ENCODE measurements around the gene TSHR.
"Not testable (repeated sequence)": the region's sequence is repeated elsewhere in the genome, so short reads cannot be mapped to it uniquely, and the experiment has no call there.

Gene TSHR

DNA sequence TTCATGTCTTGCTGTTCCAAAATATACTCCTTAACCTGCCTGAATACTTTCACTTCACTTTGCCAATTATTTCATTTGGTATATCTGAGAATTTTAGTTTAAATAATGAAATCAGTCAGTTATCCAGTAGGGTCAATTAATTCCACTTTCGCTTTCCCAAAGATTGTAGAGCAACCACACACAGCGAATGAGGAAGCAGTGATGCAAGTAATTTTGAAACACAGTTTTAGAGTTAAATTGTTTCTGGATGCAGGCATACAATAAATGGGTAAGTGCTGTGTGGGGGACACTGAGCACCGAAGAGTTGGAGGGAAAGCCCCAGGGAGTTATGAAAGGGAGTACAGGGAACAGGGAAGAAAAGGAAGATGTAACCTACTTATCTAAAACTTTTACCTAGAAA, 62.8 kb downstream of the TSHR start:
- no peaks in the 10 kb centered on the region for H3K27me3 ChIP-seq (ENCODE audit: control insufficient read depth, insufficient read depth, low read length)
- H3K36me3 ChIP-seq (ENCODE audit: control insufficient read depth, insufficient read depth, low read length) = no peaks in the 10 kb centered on the region
- no peak overlapping the region for H3K4me3 ChIP-seq (ENCODE audit: low read length)
- no peak overlapping the region for H3K27ac ChIP-seq (ENCODE audit: low read depth, low read length)
- no peaks in the 10 kb centered on the region for H3K4me1 ChIP-seq (ENCODE audit: control insufficient read depth, insufficient read depth, low read length)
- no peak overlapping the region for H3K9ac ChIP-seq (ENCODE audit: low read length)

DNA sequence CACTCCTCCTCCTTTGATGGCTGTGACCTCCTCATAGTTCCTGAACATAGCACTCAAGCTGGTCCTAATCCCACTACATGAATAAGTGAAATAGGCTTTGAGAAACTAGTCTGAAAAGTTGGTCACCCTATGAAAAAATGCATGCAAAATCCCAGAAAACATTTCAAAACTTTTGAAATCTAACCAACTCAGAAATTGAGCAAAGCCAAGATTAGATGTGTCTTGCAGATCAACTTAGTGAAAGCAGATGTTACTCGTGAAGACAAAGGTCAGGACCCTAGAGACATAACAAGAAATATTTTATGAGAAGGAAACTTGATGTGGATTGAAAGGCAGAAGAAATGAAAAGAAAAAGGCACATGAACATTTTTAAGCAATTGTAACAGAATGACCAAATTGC, 63.3 kb downstream of the TSHR start:
- Histone ChIP-seq H3K27ac (ENCODE audit: low read depth, low read length) (no peak overlapping the region), H3K4me1 (ENCODE audit: control insufficient read depth, insufficient read depth, low read length) (no peaks in the 10 kb centered on the region), H3K36me3 (ENCODE audit: control insufficient read depth, insufficient read depth, low read length) (no peaks in the 10 kb centered on the region), H3K27me3 (ENCODE audit: control insufficient read depth, insufficient read depth, low read length) (no peaks in the 10 kb centered on the region), H3K9ac (ENCODE audit: low read length) (no peak overlapping the region), H3K4me3 (ENCODE audit: low read length) (no peak overlapping the region)

DNA sequence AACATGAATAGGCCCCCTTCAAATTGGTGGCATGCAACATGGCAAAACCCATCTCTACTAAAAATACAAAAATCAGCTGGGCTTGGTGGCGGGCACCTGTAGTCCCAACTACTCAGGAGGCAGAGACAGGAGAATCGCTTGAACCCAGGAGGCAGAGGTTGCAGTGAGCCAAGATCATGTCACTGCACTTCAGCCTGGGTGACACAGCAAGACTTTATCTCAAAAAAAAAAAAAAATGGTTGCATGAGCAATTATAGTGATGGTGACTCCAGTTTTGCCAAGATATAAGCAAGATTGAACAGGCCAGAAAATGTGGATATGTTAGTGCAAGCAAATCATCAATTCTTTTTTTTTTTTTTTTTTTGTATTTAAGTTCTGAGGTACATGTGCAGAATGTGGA, 63.7 kb downstream of the TSHR start:
- H3K4me1 ChIP-seq (ENCODE audit: control insufficient read depth, insufficient read depth, low read length); H3K9ac ChIP-seq (ENCODE audit: low read length); H3K4me3 ChIP-seq (ENCODE audit: low read length); H3K36me3 ChIP-seq (ENCODE audit: control insufficient read depth, insufficient read depth, low read length); H3K27ac ChIP-seq (ENCODE audit: low read depth, low read length); H3K27me3 ChIP-seq (ENCODE audit: control insufficient read depth, insufficient read depth, low read length): not testable (repeated sequence)

DNA sequence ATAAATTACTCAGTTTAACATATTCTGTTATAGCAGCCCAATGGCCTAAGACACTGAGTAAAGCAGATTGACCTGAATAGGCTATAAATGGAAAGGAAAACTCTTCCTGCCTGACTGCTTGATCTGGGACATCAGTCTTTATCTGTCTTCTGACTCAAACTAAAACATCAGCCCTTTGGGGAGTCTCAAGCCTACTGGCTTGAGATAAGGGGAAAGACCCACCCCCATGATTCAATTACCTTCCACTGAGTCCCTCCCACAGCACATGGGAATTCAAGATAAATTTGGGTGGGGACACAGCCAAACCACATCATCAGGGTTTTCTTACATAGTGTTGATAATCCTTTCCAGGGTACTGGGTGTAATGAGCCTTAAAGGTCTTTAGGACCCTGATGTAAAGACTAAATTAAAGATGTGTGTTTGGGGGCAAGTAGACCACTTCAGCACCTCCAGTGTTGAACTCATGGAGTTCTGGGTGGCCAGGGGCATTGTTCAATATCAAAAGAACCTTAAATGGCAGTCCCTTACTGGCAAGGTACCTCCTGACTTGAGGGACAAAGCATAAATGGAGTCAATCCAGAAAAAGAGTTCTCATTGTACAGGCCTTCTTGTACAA, 67.8 kb downstream of the TSHR start:
- Histone ChIP-seq H3K27me3 (ENCODE audit: control insufficient read depth, insufficient read depth, low read length) (no peaks in the 10 kb centered on the region), H3K4me3 (ENCODE audit: low read length) (no peak overlapping the region), H3K36me3 (ENCODE audit: control insufficient read depth, insufficient read depth, low read length) (no peaks in the 10 kb centered on the region), H3K4me1 (ENCODE audit: control insufficient read depth, insufficient read depth, low read length) (no peaks in the 10 kb centered on the region), H3K9ac (ENCODE audit: low read length) (no peak overlapping the region), H3K27ac (ENCODE audit: low read depth, low read length) (no peak overlapping the region)

DNA sequence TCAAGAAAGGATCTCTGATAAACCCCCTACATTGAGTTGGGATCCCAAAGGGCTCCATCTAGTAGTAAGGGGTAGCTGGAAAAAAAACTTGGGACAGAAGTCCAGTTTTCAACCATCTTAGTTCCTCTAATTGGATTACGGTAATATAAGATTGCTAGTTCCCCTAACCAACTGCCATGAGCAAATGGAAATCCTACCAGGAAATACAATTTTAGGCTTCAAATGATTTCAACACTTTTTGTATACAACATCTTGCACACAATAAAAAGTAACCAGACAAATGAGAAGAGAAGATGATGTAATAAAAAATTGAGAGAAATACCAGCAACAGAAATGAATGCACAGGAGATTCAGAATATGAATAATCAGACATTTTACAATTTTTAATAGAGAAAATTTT, 73.0 kb downstream of the TSHR start:
- H3K27me3 ChIP-seq (ENCODE audit: control insufficient read depth, insufficient read depth, low read length) = no peaks in the 10 kb centered on the region
- H3K9ac ChIP-seq (ENCODE audit: low read length) = no peak overlapping the region
- H3K36me3 ChIP-seq (ENCODE audit: control insufficient read depth, insufficient read depth, low read length) = no peaks in the 10 kb centered on the region
- no peak overlapping the region for H3K4me3 ChIP-seq (ENCODE audit: low read length)
- H3K27ac ChIP-seq (ENCODE audit: low read depth, low read length) = no peak overlapping the region
- no peaks in the 10 kb centered on the region for H3K4me1 ChIP-seq (ENCODE audit: control insufficient read depth, insufficient read depth, low read length)

DNA sequence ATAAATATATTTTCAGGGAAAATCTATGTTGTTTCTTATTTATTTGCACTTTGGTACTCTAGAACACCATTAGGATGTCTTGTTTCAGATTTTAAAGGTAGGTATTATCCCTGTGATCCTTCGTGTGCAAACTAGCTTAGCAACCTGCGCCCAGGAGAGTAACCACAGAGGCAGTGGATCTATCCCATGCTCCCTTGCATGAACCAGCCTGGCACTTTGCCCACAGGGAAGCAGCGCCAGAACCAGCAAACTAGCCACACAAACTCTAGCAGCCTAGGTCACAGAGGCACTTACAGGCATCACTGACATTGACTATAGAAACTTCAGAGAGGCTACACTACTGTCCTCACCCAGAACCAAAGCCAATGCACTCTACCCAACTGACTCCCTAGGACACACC, 76.1 kb downstream of the TSHR start:
- H3K4me1 ChIP-seq (ENCODE audit: control insufficient read depth, insufficient read depth, low read length) = no peaks in the 10 kb centered on the region
- no peaks in the 10 kb centered on the region for H3K36me3 ChIP-seq (ENCODE audit: control insufficient read depth, insufficient read depth, low read length)
- H3K27me3 ChIP-seq (ENCODE audit: control insufficient read depth, insufficient read depth, low read length) = no peaks in the 10 kb centered on the region
- no peak overlapping the region for H3K4me3 ChIP-seq (ENCODE audit: low read length)
- no peak overlapping the region for H3K27ac ChIP-seq (ENCODE audit: low read depth, low read length)
- H3K9ac ChIP-seq (ENCODE audit: low read length) = no peak overlapping the region

DNA sequence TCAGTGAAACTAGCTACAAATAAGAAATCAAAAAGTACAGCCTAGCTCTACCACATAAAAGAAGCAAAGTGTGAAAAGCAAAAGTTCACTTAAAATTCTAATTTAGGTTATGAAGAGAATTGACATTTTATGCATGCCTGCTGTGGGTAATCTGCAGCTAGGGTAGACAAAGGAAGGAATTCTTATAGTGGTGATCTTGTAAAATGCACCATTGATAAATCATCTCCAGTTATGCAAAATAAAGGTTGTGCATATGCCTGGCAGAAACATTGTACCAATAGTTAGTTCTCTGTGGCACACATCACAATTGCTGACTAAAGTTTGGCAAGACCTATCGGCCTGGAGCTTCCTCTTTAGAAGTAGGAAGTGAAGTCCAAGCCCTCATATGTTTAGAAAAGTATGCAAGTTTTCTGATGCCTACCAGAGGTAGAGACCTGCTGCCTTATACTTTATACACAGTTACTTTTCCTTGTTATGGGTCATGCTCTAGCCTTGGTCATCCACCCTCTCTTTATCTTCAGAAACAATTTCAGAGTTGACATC, 78.3 kb downstream of the TSHR start:
- no peaks in the 10 kb centered on the region for H3K36me3 ChIP-seq (ENCODE audit: control insufficient read depth, insufficient read depth, low read length)
- no peaks in the 10 kb centered on the region for H3K27me3 ChIP-seq (ENCODE audit: control insufficient read depth, insufficient read depth, low read length)
- no peak overlapping the region for H3K9ac ChIP-seq (ENCODE audit: low read length)
- H3K4me3 ChIP-seq (ENCODE audit: low read length) = no peak overlapping the region
- H3K27ac ChIP-seq (ENCODE audit: low read depth, low read length) = no peak overlapping the region
- H3K4me1 ChIP-seq (ENCODE audit: control insufficient read depth, insufficient read depth, low read length) = no peaks in the 10 kb centered on the region

DNA sequence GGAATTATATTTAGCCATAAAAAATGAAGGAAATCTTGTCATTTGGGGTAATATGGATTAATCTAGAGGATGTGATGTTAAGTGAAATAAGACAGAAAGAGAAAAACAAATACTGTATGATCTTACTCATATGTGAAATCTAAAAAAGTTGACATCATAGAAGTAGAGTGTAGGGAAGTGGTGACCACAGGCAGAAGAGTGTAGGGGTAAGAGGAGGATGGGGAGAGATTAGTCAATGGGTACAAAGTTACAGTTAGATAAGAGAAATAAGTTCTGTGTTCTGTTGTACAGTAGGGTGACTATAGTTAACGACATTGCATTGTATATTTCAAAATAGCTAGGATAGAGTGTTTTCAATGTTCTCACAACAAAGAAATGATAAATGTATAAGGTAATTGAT, 87.0 kb downstream of the TSHR start:
- H3K36me3 ChIP-seq (ENCODE audit: control insufficient read depth, insufficient read depth, low read length) = no peaks in the 10 kb centered on the region
- H3K4me1 ChIP-seq (ENCODE audit: control insufficient read depth, insufficient read depth, low read length) = no peaks in the 10 kb centered on the region
- no peak overlapping the region for H3K27ac ChIP-seq (ENCODE audit: low read depth, low read length)
- H3K4me3 ChIP-seq (ENCODE audit: low read length) = no peak overlapping the region
- H3K9ac ChIP-seq (ENCODE audit: low read length) = no peak overlapping the region
- H3K27me3 ChIP-seq (ENCODE audit: control insufficient read depth, insufficient read depth, low read length) = no peaks in the 10 kb centered on the region

DNA sequence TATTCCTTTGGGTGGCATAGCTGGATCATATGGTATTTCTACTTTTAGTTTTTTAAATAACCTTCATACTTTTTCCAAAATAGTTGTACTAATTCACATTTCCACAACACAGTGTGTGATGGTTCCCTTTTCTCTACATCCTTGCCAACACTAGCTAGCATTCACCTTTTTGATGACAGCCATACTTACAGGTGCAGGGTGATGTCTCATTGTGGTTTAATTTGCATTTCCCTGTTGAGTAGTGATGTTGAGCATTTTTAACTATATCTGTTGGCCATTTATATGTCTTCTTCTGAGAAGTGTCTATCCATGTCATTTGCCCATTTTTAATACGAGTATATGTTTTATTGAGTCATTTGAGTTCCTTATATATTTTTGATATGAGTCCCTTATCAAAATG, 96.1 kb downstream of the TSHR start:
- no peak overlapping the region for H3K27ac ChIP-seq (ENCODE audit: low read depth, low read length)
- H3K4me3 ChIP-seq (ENCODE audit: low read length) = no peak overlapping the region
- H3K36me3 ChIP-seq (ENCODE audit: control insufficient read depth, insufficient read depth, low read length) = no peaks in the 10 kb centered on the region

DNA sequence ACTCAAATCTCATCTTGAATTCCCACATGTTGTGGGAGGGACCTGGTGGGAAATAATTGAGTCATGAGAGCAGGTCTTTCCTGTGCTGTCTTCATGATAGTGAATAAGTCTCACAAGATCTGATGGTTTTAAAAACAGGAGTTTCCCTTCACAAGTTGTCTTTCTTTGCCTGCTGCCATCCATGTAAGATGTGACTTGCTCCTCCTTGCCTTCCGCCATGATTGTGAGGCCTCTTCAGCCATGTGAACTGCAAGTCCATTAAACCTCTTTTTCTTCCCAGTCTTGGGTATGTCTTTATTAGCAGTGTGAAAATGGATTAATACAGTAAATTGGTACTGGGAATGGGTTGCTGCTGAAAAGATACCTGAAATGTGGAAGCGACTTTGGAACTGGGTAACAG, 98.6 kb downstream of the TSHR start:
- H3K4me1 ChIP-seq (ENCODE audit: control insufficient read depth, insufficient read depth, low read length); H3K27me3 ChIP-seq (ENCODE audit: control insufficient read depth, insufficient read depth, low read length); H3K27ac ChIP-seq (ENCODE audit: low read depth, low read length); H3K9ac ChIP-seq (ENCODE audit: low read length); H3K4me3 ChIP-seq (ENCODE audit: low read length); H3K36me3 ChIP-seq (ENCODE audit: control insufficient read depth, insufficient read depth, low read length): not testable (repeated sequence)

More for the DNA sequence above, 96.1 kb downstream of the TSHR start:
- Histone ChIP-seq H3K4me1 (ENCODE audit: control insufficient read depth, insufficient read depth, low read length) (no peaks in the 10 kb centered on the region), H3K9ac (ENCODE audit: low read length) (no peak overlapping the region), H3K27me3 (ENCODE audit: control insufficient read depth, insufficient read depth, low read length) (no peaks in the 10 kb centered on the region)

DNA sequence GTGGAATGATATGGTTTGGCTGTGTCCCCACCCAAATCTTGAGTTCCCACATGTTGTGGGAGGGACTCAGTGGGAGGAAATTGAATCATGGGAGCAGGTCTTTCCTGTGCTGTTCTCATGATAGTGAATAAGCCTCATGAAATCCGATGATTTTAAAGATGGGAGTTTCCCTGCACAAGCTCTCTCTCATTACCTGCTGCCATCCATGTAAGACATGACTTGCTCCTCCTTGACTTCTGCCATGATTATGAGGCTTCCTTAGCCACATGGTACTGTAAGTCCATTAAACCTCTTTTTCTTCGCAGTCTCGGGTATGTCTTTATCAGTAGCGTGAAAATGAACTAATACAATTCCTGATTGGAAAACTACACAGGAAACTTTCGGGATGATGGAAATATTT, 100.5 kb downstream of the TSHR start:
- Histone ChIP-seq H3K36me3 (ENCODE audit: control insufficient read depth, insufficient read depth, low read length) (no peaks in the 10 kb centered on the region), H3K27ac (ENCODE audit: low read depth, low read length) (no peak overlapping the region), H3K9ac (ENCODE audit: low read length) (no peak overlapping the region), H3K4me1 (ENCODE audit: control insufficient read depth, insufficient read depth, low read length) (no peaks in the 10 kb centered on the region), H3K27me3 (ENCODE audit: control insufficient read depth, insufficient read depth, low read length) (no peaks in the 10 kb centered on the region), H3K4me3 (ENCODE audit: low read length) (no peak overlapping the region)

DNA sequence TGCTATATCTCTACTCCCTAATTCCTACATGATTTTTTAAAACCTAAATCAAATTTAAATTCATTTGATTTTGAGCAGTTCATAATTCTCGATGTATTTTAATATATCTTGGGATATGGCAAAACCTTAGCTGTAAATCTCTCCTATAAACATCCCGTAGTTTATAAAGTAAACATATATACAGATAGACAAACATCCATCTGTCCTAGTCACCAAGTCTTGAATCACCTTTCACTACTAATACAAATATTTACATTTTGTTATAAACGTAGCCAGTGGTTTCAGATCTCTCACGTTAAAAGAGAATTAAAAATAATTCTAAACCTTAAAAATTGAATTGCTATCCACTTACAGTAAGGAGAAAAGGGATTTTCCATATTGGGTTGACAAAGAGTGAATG, 107.0 kb downstream of the TSHR start:
- H3K4me3 ChIP-seq (ENCODE audit: low read length) = no peak overlapping the region
- H3K4me1 ChIP-seq (ENCODE audit: control insufficient read depth, insufficient read depth, low read length) = no peaks in the 10 kb centered on the region
- no peaks in the 10 kb centered on the region for H3K27me3 ChIP-seq (ENCODE audit: control insufficient read depth, insufficient read depth, low read length)
- H3K27ac ChIP-seq (ENCODE audit: low read depth, low read length) = no peak overlapping the region
- no peaks in the 10 kb centered on the region for H3K36me3 ChIP-seq (ENCODE audit: control insufficient read depth, insufficient read depth, low read length)
- no peak overlapping the region for H3K9ac ChIP-seq (ENCODE audit: low read length)

DNA sequence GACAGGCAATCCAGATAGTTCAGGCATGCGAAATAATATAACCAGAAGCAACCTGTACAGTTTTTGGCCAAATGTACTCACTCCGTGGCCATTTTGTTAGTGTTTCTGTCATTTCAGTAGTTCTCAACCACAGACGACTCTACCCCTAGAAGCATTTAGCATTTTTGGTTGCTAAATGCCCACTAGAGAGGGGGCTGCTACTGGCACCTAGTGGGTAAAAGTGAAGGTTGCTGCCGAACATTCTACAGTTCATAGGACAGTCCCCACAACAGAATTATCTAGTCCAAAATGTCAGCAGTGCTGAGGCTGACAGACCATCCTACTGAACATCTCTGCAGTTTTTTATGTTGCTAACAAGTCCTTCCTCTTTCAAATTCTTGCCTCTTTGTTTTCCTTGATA, 107.4 kb downstream of the TSHR start:
- Histone ChIP-seq H3K27ac (ENCODE audit: low read depth, low read length) (no peak overlapping the region), H3K36me3 (ENCODE audit: control insufficient read depth, insufficient read depth, low read length) (no peaks in the 10 kb centered on the region), H3K4me1 (ENCODE audit: control insufficient read depth, insufficient read depth, low read length) (no peaks in the 10 kb centered on the region), H3K27me3 (ENCODE audit: control insufficient read depth, insufficient read depth, low read length) (no peaks in the 10 kb centered on the region), H3K9ac (ENCODE audit: low read length) (no peak overlapping the region), H3K4me3 (ENCODE audit: low read length) (no peak overlapping the region)

All from rectal smooth muscle tissue (tissue), 1 donor.